ENCODE measurements around the gene GABRB2. TPM values are rescaled to one million over a fixed set of nuclear protein-coding genes. Genes with fewer than 3 reads are reported as not detected.
"Not testable (repeated sequence)": the region's sequence is repeated elsewhere in the genome, so short reads cannot be mapped to it uniquely, and the experiment has no call there.

The GABRB2 gene
- total RNA-seq: not detected in 2 replicates

- no peak for DNase-seq (ENCODE audit: low read depth, low spot score)
These were observed at the start of gene GABRB2 for GRCh38 chr5:161546470-161547301. GABRB2 (minus strand) TSS chr5:161546725; CDS start chr5:161546643, 82 bp downstream.

GRCh38 chr5:161585798-161586197, 39.3 kb upstream of the GABRB2 start:
- DNase-seq (ENCODE audit: low read depth, low spot score): no peak

GRCh38 chr5:161580621-161581020, 34.1 kb upstream of the GABRB2 start:
- no peak for DNase-seq (ENCODE audit: low read depth, low spot score)

- no peak for DNase-seq (ENCODE audit: low read depth, low spot score)
These were observed 26.4 kb upstream of the GABRB2 start for GRCh38 chr5:161572914-161573313.

GRCh38 chr5:161566081-161566480, 19.6 kb upstream of the GABRB2 start:
- no peak for DNase-seq (ENCODE audit: low read depth, low spot score)

GRCh38 chr5:161562446-161562845, 15.9 kb upstream of the GABRB2 start:
- DNase-seq (ENCODE audit: low read depth, low spot score): no peak

- DNase-seq (ENCODE audit: low read depth, low spot score): no peak
These were observed 2.6 kb upstream of the GABRB2 start for GRCh38 chr5:161549106-161549505.

GRCh38 chr5:161548487-161549094, 2.1 kb upstream of the GABRB2 start:
- DNase-seq (ENCODE audit: low read depth, low spot score): no peak

- no peak for DNase-seq (ENCODE audit: low read depth, low spot score)
These were observed 1.4 kb upstream of the GABRB2 start for GRCh38 chr5:161547738-161548486.

GRCh38 chr5:161547406-161547737, 847 bp upstream of the GABRB2 start:
- DNase-seq (ENCODE audit: low read depth, low spot score): no peak

- no peak for DNase-seq (ENCODE audit: low read depth, low spot score)
These were observed 443 bp downstream of the GABRB2 start for GRCh38 chr5:161546095-161546469.

- no peak for DNase-seq (ENCODE audit: low read depth, low spot score)
These were observed 1.0 kb downstream of the GABRB2 start for GRCh38 chr5:161545344-161546094.

GRCh38 chr5:161544350-161544765, 2.2 kb downstream of the GABRB2 start:
- DNase-seq (ENCODE audit: low read depth, low spot score): no peak

GRCh38 chr5:161539016-161539415, 7.5 kb downstream of the GABRB2 start:
- no peak for DNase-seq (ENCODE audit: low read depth, low spot score)

- no peak for DNase-seq (ENCODE audit: low read depth, low spot score)
These were observed 10.8 kb downstream of the GABRB2 start for GRCh38 chr5:161535762-161536161.

- no peak for DNase-seq (ENCODE audit: low read depth, low spot score)
These were observed 15.8 kb downstream of the GABRB2 start for GRCh38 chr5:161530700-161531099.

- DNase-seq (ENCODE audit: low read depth, low spot score): no peak
These were observed 32.6 kb downstream of the GABRB2 start for GRCh38 chr5:161513942-161514341.

- DNase-seq (ENCODE audit: low read depth, low spot score): no peak
These were observed 38.9 kb downstream of the GABRB2 start for GRCh38 chr5:161507591-161507990.

GRCh38 chr5:161505160-161505559, 41.4 kb downstream of the GABRB2 start:
- not testable (repeated sequence) for DNase-seq (ENCODE audit: low read depth, low spot score)

- no peak for DNase-seq (ENCODE audit: low read depth, low spot score)
These were observed 48.0 kb downstream of the GABRB2 start for GRCh38 chr5:161498531-161498930.

GRCh38 chr5:161483721-161484120, 62.8 kb downstream of the GABRB2 start:
- DNase-seq (ENCODE audit: low read depth, low spot score): no peak

GRCh38 chr5:161481922-161482321, 64.6 kb downstream of the GABRB2 start:
- DNase-seq (ENCODE audit: low read depth, low spot score): no peak
